A549 (cell line): ENCODE data around the gene ITPKB.

Source experiments
- CTCF ChIP-seq: fragments of >200 bp; sonication (Bioruptor Twin); formaldehyde crosslinking; IDR thresholded peaks from 3 replicates; pipeline ENCODE4 v1.5.1; 2016
- MAX ChIP-seq: IDR thresholded peaks from 2 replicates; pipeline ENCODE4 v1.6.1; 2012
- MYC ChIP-seq: IDR thresholded peaks from 2 replicates; pipeline ENCODE4 v1.6.1; 2012; ENCODE audit warnings: mild to moderate bottlenecking, inconsistent platforms, low read length, improper control_type of control experiment, borderline replicate concordance
- NR3C1 ChIP-seq: fragments of >200 bp; sonication (Bioruptor Twin); formaldehyde crosslinking; IDR thresholded peaks from 3 replicates; pipeline ENCODE4 v1.6.1; 2017
- POLR2A ChIP-seq: IDR thresholded peaks from 2 replicates; pipeline ENCODE4 v1.6.1; 2012; ENCODE audit warnings: mild to moderate bottlenecking, low read length
- POLR2AphosphoS2 ChIP-seq: conservative IDR thresholded peaks from 2 replicates; pipeline ENCODE4 v1.6.1; 2012; ENCODE audit warnings: low read length, improper control_type of control experiment, inconsistent platforms
- RAD21 ChIP-seq, 2 experiments: fragments of >200 bp in 1 of 2; sonication (Bioruptor Twin) in 1 of 2; formaldehyde crosslinking in 1 of 2; IDR thresholded peaks in 1 of 2; conservative IDR thresholded peaks in 1 of 2; 2 replicates in 1 of 2; 3 replicates in 1 of 2; pipeline ENCODE4 v1.6.1; 2012 to 2018; ENCODE audit warnings: inconsistent platforms in 1 of 2
- RFX5 ChIP-seq: fragments of 450-650 bp; IDR thresholded peaks from 2 replicates; pipeline ENCODE4 v1.7.1; 2014; ENCODE audit warnings: antibody characterized with exemption, mild to moderate bottlenecking, moderate library complexity
- USF2 ChIP-seq: fragments of 450-650 bp; IDR thresholded peaks from 2 replicates; pipeline ENCODE4 v1.6.1; 2014; ENCODE audit warnings: antibody characterized with exemption
- ZFP36 ChIP-seq: fragments of 450-650 bp; IDR thresholded peaks from 2 replicates; pipeline ENCODE4 v1.6.1; 2014; ENCODE audit warnings: borderline replicate concordance; ENCODE audit not compliant: partially characterized antibody
- ZNF302 ChIP-seq: fragments of 250-450 bp; sonication (Bioruptor Pico); IDR thresholded peaks from 2 replicates; pipeline ENCODE4 v1.9.0; 2021; ENCODE audit warnings: inconsistent platforms, mild to moderate bottlenecking, moderate library complexity

- TF ChIP-seq POLR2AphosphoS2 (no peak), MYC (no peak), CTCF (no peak), ZNF302 (CRISPR knock-in tag) (no peak), RFX5 (no peak), MAX (peak; percentile 79), USF2 (no peak), NR3C1 (no peak), ZFP36 (no peak), RAD21 (conservative IDR thresholded peaks at IDR 0.05 in 1 of 2, IDR thresholded peaks at IDR 0.05 in 1 of 2) (peak; percentile 10 to 15; a peak in 2 of 5 replicates), POLR2A (peak; percentile 32; the same call in 1 of the 2 replicates)
Measured at GRCh38 chr1:226738421-226738994, 574 bp downstream of the ITPKB start.
